Subcutaneous adipose tissue (tissue), 4 donors: ENCODE measurements around the gene LHX5. TPM values are rescaled to one million over a fixed set of nuclear protein-coding genes. Genes with fewer than 3 reads are reported as not detected.

Experiments used
- total RNA-seq, 4 donors: library from RNA; depleted of rRNA; stranded (reverse); fragments of >200 nt; gene quantifications; one replicate each; pipeline ENCODE4 v1.1.0, GENCODE V29; 2016
- TF ChIP-seq, protein P1 (sequence below): fragments of 450-650 bp; IDR thresholded peaks from one replicate; pipeline ENCODE4 v1.5.1; 2016; ENCODE audit warnings: low read depth, mild to moderate bottlenecking, control low read depth, antibody characterized with exemption, moderate library complexity

LHX5 gene
- total RNA-seq, 4 donors from 2014 or later: not detected

DNA sequence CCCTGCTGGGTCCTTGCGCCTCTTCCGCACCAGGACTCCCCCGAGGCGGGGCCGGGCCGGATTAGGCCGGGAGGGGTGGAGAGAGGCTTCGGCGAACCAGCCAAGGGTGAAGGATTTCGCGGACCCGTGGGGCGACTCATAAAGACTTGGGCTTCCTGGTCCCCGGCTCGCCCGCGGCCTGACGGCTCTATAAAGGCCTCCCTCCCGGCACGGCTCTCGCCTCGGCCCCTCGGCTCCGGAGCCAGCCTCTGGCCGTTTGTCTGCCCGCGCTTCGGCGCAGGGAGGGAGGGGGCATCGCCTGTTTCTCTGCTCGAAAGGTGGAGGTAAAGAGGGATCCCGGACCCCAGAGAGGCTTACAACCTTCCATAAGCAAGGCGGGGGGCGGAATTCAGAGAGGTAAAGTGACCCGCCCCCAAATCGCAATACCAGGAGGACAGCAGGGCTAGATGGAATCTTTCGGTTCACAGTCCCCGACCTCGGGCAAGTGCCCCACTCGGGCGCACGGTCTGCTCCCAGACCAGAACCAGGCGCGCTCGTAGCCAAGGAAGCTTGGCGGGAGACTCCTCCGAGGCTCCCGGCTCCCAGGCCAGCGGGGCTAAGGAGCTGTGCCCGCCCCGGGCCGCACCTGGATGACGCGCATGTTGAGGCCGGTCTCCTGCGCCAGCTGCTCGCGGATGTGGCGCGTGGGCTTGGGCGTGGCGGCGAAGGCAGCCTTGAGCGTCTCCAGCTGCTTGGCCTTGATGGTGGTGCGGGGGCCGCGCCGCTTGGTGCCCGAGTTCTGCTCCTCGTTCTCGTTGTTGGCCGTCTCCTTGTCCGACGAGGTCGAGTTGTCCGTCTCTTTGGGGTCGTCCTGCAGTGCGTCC lies 3.9 kb downstream of the LHX5 start:
- TF ChIP-seq, protein P1, sequence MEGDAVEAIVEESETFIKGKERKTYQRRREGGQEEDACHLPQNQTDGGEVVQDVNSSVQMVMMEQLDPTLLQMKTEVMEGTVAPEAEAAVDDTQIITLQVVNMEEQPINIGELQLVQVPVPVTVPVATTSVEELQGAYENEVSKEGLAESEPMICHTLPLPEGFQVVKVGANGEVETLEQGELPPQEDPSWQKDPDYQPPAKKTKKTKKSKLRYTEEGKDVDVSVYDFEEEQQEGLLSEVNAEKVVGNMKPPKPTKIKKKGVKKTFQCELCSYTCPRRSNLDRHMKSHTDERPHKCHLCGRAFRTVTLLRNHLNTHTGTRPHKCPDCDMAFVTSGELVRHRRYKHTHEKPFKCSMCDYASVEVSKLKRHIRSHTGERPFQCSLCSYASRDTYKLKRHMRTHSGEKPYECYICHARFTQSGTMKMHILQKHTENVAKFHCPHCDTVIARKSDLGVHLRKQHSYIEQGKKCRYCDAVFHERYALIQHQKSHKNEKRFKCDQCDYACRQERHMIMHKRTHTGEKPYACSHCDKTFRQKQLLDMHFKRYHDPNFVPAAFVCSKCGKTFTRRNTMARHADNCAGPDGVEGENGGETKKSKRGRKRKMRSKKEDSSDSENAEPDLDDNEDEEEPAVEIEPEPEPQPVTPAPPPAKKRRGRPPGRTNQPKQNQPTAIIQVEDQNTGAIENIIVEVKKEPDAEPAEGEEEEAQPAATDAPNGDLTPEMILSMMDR: no peak

DNA sequence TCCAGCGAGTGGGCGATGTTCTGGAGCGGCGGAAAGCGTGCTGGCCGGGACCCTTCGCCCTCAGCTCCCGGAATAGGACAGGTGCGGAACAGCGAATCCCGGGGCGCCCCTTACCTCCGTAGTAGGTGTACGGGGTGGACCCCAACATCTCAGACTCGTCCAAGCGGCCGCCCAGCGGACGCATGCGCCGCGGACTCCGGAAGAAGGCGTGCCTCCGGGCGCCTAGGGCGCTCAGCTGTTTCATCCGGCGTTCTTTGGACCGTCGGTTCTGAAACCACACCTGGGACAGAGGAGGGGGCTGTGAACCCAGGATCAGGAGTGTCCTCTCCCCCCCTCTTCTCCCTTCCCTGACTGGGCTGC lies 4.5 kb downstream of the LHX5 start:
- TF ChIP-seq, protein P1: no peak

DNA sequence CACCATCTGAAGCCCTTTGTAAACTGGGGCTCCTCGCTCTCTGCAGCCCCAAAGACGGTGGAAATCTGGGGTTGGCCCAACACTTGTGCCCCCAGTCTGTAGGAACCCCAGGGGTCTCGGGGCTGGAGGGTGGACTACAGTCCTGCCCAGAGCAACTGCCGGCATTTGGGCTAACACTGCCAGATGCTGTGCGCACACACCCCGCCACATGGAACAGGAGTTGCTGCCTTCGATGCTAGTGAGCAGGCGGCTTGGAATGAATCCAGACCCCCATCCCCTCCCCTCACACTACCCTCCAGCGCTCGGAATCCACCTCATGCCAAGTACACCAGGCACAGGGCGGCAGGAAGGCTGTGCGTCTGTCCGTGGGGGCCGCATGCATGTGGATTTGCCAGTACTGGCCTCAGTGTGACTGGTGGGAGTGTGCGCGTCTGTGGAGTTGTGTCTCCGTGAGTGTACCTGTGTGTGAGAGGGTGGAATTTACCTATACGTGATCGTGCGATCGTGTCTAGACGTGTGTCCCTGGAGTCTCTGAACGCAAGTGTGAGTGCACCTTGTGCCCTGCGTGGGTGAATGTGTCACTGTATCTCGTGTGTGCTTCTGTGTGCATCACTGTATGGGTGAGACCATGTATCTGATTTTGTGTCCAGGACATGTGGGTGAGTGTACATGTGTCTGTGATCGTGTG lies 5.1 kb downstream of the LHX5 start:
- TF ChIP-seq, protein P1: no peak

DNA sequence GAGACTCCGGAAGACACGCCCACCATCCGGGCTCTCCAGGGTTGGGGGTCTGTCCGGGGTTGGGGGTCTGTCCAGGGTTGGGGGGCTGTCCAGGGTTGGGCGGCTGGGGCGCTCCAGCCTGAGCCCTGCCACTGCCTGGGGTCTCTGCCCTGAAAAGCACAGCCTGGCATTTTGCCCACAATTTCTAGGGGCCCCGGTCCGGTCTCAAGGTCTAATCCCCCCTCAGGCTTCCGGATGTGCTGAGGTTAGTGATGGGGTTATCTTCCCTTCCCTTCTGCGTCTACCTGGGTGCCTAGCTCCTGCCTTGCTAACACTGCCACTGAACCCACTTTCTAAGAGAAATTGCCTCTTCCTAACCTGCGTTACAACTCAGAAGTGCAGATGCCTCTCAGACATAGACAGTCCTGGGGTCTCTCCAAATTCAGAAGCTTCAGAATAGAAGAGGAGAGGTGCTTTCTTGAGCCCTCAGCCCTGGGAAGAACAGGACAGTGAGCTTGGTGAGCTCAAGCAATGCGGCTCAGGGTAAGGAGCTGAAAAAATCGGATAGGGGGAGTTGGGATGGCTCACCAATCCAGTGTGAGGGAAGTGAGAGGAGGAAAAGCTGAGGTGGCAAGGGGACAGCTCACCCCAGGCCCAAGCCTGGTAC lies 5.7 kb downstream of the LHX5 start:
- TF ChIP-seq, protein P1: no peak

DNA sequence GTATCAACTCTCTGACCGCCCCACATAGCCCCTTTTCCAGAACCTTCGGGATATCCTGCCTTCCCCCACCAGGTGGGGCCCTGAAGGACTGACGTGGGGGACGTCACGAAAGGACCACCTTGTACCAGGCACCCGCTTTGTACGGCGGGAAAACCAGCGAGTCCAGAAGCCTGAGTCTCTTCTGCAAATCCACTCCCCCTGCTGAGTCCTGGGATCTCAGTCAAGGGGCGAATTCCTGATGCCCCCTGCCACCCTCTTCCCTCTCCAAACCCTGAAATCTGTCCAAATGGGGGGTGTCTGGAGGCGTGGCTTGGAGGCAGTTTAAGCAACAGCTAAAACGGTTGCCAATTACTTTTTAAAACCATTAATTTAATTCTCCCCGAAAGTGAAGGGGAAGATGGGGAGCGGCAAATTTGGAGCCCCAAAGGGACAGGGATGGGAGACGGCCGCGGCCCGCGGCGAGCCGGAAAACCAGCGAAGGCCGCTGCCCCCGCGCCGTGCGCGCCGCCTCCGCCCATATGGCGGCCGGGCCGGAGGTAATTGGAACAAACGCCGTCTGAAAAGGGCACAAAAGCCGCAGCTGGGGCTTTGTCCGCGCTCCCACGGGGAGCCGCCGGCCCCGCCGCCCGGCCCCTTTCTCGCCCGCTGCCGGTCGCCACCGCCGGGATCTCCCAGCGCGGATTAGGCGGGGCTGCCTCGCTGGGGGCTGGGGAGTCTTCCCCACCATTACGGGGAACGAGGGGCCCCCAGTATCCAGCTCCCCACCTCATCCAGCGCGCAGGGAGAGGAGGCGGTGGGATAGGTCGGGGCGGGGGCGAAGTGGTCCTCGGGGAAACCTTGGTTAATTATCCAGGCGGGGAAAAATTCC lies 6.6 kb downstream of the LHX5 start:
- TF ChIP-seq, protein P1: no peak

DNA sequence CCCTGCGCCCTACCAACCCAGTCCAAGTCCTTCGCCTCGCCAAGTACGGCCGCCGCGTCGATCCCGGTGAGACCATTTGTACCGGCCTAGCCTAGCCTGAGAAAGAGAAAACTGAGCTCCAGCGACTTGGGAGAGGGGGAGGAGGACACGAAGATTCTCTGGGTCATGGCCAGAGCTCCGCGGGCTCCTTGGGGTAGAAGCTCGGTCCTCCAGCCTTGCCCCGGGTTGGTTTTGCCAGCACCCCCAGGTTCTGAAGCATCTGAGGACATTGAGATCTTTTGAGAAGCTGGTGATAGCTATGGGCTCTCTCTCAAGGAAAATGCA lies 7.3 kb downstream of the LHX5 start:
- TF ChIP-seq, protein P1: no peak
